ENCODE measurements around the gene RBMS3.

DNA sequence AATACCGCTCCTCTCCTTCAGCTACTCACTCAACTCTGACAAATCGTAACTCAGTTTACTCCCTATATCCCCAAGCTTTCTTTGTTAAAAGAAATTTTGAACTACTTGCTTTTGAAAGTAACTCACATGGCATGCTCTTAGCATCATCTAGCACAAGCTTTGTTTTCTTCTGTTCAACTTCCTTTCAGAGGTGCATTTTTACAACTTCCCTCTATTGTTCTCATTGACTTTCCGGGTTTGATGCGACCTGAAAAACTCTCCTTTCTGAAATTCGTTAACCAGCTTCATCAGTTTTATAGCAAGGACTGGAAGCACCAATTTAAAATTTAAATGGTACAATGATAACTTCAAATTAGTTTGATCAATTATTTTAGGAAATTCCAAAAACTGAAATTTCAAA lies 696.0 kb downstream of the RBMS3 start:
- TF ChIP-seq, protein P1, sequence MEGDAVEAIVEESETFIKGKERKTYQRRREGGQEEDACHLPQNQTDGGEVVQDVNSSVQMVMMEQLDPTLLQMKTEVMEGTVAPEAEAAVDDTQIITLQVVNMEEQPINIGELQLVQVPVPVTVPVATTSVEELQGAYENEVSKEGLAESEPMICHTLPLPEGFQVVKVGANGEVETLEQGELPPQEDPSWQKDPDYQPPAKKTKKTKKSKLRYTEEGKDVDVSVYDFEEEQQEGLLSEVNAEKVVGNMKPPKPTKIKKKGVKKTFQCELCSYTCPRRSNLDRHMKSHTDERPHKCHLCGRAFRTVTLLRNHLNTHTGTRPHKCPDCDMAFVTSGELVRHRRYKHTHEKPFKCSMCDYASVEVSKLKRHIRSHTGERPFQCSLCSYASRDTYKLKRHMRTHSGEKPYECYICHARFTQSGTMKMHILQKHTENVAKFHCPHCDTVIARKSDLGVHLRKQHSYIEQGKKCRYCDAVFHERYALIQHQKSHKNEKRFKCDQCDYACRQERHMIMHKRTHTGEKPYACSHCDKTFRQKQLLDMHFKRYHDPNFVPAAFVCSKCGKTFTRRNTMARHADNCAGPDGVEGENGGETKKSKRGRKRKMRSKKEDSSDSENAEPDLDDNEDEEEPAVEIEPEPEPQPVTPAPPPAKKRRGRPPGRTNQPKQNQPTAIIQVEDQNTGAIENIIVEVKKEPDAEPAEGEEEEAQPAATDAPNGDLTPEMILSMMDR (IDR thresholded peaks at IDR 0.05; ENCODE audit: insufficient read depth, low read depth, low read length): no peak
- TF ChIP-seq EZH2 (IDR thresholded peaks at IDR 0.05; ENCODE audit: insufficient read depth, low read length): no peak
